Endothelial cell of umbilical vein (primary cell): ENCODE results near the gene MAL. TPM values are rescaled to one million over a fixed set of nuclear protein-coding genes. Genes with fewer than 3 reads are reported as not detected.

ENCODE experiments used
- BruUV-seq: library from RNA; stranded (reverse); fragments of 400-500 nt; replicated peaks from 2 replicates; lab custom pipeline; 2021; lab: Mats Ljungman, UMichigan
- CTCF ChIA-PET: fragments of 300-600, 350-600 bp; sonication (Branson Sonifier 250); formaldehyde crosslinking; loops from one replicate; lab custom pipeline; 2021; ENCODE audit warnings: antibody characterized with exemption, inconsistent platforms; lab: Charles Lee
- POLR2A ChIA-PET: fragments of 300-600, 350-600 bp; sonication (Branson Sonifier 250); formaldehyde crosslinking; loops from one replicate; lab custom pipeline; 2021; ENCODE audit warnings: antibody characterized with exemption, inconsistent platforms; lab: Charles Lee
- DNase-seq: peaks from one replicate; pipeline ENCODE4 v3.0.0-alpha.2; 2011; ENCODE audit warnings: low read depth, low spot score
- FAIRE-seq: peaks from 2 replicates; lab custom pipeline; 2011; peaks lifted over from hg19 to GRCh38; lab: Jason Lieb, UNC
- H2AFZ ChIP-seq: 2 replicates; pipeline ENCODE4 v1.6.0; 2012; ENCODE audit warnings: low read depth, low read length, control low read depth, inconsistent platforms
- H3K27ac ChIP-seq: 2 replicates; pipeline ENCODE4 v1.5.1; 2011; ENCODE audit warnings: low read depth, mild to moderate bottlenecking, control low read depth, low read length, moderate library complexity; ENCODE audit not compliant: insufficient read depth
- H3K27me3 ChIP-seq, 2 experiments: 2 replicates each; pipeline versions ENCODE4 v1.6.0 to v1.6.1; 2011; ENCODE audit warnings: low read length in 2 of 2, mixed read lengths in 1 of 2; ENCODE audit not compliant: control insufficient read depth in 2 of 2, insufficient read depth in 2 of 2
- H3K36me3 ChIP-seq, 2 experiments: 2 replicates in 1 of 2; 3 replicates in 1 of 2; pipeline ENCODE4 v1.5.1; 2011; ENCODE audit warnings: low read length in 2 of 2, mild to moderate bottlenecking in 1 of 2, moderate library complexity in 1 of 2; ENCODE audit not compliant: control insufficient read depth in 2 of 2, insufficient read depth in 2 of 2; ENCODE audit errors: extremely low read depth in 1 of 2
- H3K4me1 ChIP-seq: 3 replicates; pipeline ENCODE4 v1.5.1; 2011; ENCODE audit warnings: mild to moderate bottlenecking, low read length; ENCODE audit not compliant: control insufficient read depth, insufficient read depth; ENCODE audit errors: extremely low read depth
- H3K4me2 ChIP-seq: 2 replicates; pipeline ENCODE4 v1.6.1; 2011; ENCODE audit warnings: low read length, control low read depth, mixed read lengths; ENCODE audit not compliant: insufficient read depth
- H3K4me3 ChIP-seq, 3 experiments: fragments of 200-600 bp in 1 of 3; sonication (generic), shearing (Covaris generic) in 1 of 3; replicated peaks in 1 of 3; 2 replicates each; pipeline ENCODE4 v1.5.1; 2011 to 2016; ENCODE audit warnings: control low read depth in 3 of 3, low read length in 3 of 3, mild to moderate bottlenecking in 2 of 3, inconsistent platforms in 1 of 3, low read depth in 1 of 3, moderate library complexity in 1 of 3; ENCODE audit not compliant: insufficient read depth in 1 of 3
- H3K79me2 ChIP-seq: 2 replicates; pipeline ENCODE4 v1.6.0; 2012; ENCODE audit warnings: low read length, inconsistent platforms; ENCODE audit not compliant: control insufficient read depth, insufficient read depth
- H3K9ac ChIP-seq: replicated peaks from 2 replicates; pipeline ENCODE3; 2011; ENCODE audit warnings: low read length, control low read depth; ENCODE audit not compliant: insufficient read depth; ENCODE audit errors: extremely low read depth
- H3K9me1 ChIP-seq: replicated peaks from 3 replicates; pipeline ENCODE4 v1.6.0; 2011; ENCODE audit warnings: mild to moderate bottlenecking, low read length; ENCODE audit not compliant: control insufficient read depth, insufficient read depth; ENCODE audit errors: extremely low read depth
- H3K9me3 ChIP-seq: replicated peaks from 2 replicates; pipeline ENCODE4 v1.5.1; 2012; ENCODE audit warnings: low read length, inconsistent platforms; ENCODE audit not compliant: control insufficient read depth, insufficient read depth
- H4K20me1 ChIP-seq: replicated peaks from 2 replicates; pipeline ENCODE3; 2011; ENCODE audit warnings: mild to moderate bottlenecking, low read length; ENCODE audit not compliant: control insufficient read depth, insufficient read depth; ENCODE audit errors: extremely low read depth
- CTCF ChIP-seq, 2 donors: IDR thresholded peaks; 1 replicate in 1 of 2; 2 replicates in 1 of 2; pipeline ENCODE4 v1.5.1; 2011; ENCODE audit warnings: low read length in 2 of 2, mild to moderate bottlenecking in 2 of 2, moderate library complexity in 2 of 2, control low read depth in 1 of 2, inconsistent platforms in 1 of 2, low read depth in 1 of 2; ENCODE audit not compliant: insufficient read depth in 1 of 2; ENCODE audit errors: extremely low read depth in 1 of 2
- FOS ChIP-seq: IDR thresholded peaks from 2 replicates; pipeline ENCODE4 v1.6.1; 2011; ENCODE audit warnings: mild to moderate bottlenecking, low read length, moderate library complexity, borderline replicate concordance; ENCODE audit not compliant: insufficient read depth
- GATA2 ChIP-seq: IDR thresholded peaks from 2 replicates; pipeline ENCODE4 v1.7.0; 2011; ENCODE audit warnings: low read depth, mild to moderate bottlenecking, moderate library complexity, mixed read lengths, low read length; ENCODE audit not compliant: insufficient read length, insufficient read depth
- JUN ChIP-seq: IDR thresholded peaks from 2 replicates; pipeline ENCODE4 v1.6.1; 2011; ENCODE audit warnings: borderline replicate concordance, low read depth; ENCODE audit not compliant: insufficient read length, insufficient read depth
- dilution Hi-C: fragments of 300-500 bp; cut with MboI; formaldehyde crosslinking; loops from one replicate; pipeline ENCODE4 v1.15.0; 2019; ENCODE audit warnings: low sequenced_read_pairs; ENCODE audit not compliant: extremely low pct_ligation_motif_present
- intact Hi-C: fragments of 100-400 bp; cut with micrococcal nuclease; formaldehyde crosslinking; loops from one replicate; pipeline ENCODE4 v1.10.0; 2022
- polyA plus RNA-seq, 4 experiments: library from polyadenylated mRNA; depleted of rRNA in 3 of 4; stranded (reverse) in 3 of 4; unstranded in 1 of 4; fragments of >200 nt; gene quantifications; 2 replicates each; pipeline versions ENCODE4 v1.2.1 to v1.2.3, GENCODE V29; 2011 to 2012; ENCODE audit warnings: missing spikeins in 1 of 4
- total RNA-seq: library from RNA; stranded (reverse); gene quantifications from 2 replicates; pipeline ENCODE4 v1.2.3, GENCODE V29; 2021

Gene MAL
- total and polyA plus RNA-seq, 2 donors (not counting 3 experiments of a cell fraction or from before 2014, with no cell fraction given) = not detected

- Histone ChIP-seq H3K27me3 (no peaks in the 10 kb centered on the region), H3K4me3 (no peak overlapping the region), H3K79me2 (no peaks in the 10 kb centered on the region), H3K9ac (no peak overlapping the region), H2AFZ (no peak overlapping the region), H3K27ac (no peak overlapping the region), H3K4me2 (no peak overlapping the region), H3K4me1 (no peaks in the 10 kb centered on the region), H3K9me1 (no peaks in the 10 kb centered on the region), H4K20me1 (no peaks in the 10 kb centered on the region), H3K9me3 (no peaks in the 10 kb centered on the region), H3K36me3 (no peaks in the 10 kb centered on the region)
- POLR2A ChIA-PET = no interaction called here
- FAIRE-seq = no peak
- dilution Hi-C loops = no loop called here
- intact Hi-C loops = no loop called here
- TF ChIP-seq GATA2 = no peak
- no peak for TF ChIP-seq CTCF (IDR thresholded peaks at IDR 0.05; ENCODE audit: extremely low read depth in 1 of 2, insufficient read depth in 1 of 2, low read depth in 1 of 2, low read length in 2 of 2)
- TF ChIP-seq FOS = no peak
- TF ChIP-seq JUN = no peak
- DNase-seq = no peak
- BruUV-seq = no TSS peak
- CTCF ChIA-PET = no interaction called here
Observed at GRCh38 chr2:95036596-95037383, 11.3 kb downstream of the MAL start.
